Stimulated activated CD8-positive, alpha-beta memory T cell treated with anti-CD3 and anti-CD28 coated beads, Interleukin-15, amount 100 ng/mL, for 1 hour (primary cell): ENCODE results near the gene IFI16.
"Not testable (repeated sequence)": the region's sequence is repeated elsewhere in the genome, so short reads cannot be mapped to it uniquely, and the experiment has no call there.

Source experiments
- DNase-seq: peaks from one replicate; pipeline ENCODE4 v3.0.0-alpha.2; 2020; ENCODE audit warnings: low read depth

Gene IFI16

DNA sequence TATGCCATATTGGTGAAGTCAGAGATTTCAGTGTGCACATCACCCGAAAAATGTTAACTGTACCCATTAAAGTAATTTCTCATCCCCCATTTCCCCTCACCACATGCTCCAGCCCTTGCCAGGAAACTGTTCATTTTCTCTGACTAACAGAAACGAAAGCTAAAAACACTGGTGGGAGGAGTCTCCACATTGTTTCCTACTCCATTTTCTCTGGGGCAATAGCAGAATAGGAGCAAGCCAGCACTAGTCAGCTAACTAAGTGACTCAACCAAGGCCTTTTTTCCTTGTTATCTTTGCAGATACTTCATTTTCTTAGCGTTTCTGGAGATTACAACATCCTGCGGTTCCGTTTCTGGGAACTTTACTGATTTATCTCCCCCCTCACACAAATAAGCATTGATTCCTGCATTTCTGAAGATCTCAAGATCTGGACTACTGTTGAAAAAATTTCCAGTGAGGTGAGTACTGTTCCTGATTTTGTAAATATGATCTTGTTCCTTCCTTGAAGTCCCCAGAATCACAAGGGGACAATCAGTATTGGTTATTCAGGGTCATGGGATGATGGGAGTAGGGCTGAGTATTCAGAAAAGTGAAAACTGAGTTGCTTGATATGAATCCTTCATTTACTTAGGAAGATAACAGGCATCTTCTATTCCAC is at the start of gene IFI16:
TSS of gene IFI16 (plus strand) at position 204 of the 658 bp plus-strand sequence. CDS start 4,774 bp downstream, outside the sequence.
- DNase-seq, result peak; percentile 30

DNA sequence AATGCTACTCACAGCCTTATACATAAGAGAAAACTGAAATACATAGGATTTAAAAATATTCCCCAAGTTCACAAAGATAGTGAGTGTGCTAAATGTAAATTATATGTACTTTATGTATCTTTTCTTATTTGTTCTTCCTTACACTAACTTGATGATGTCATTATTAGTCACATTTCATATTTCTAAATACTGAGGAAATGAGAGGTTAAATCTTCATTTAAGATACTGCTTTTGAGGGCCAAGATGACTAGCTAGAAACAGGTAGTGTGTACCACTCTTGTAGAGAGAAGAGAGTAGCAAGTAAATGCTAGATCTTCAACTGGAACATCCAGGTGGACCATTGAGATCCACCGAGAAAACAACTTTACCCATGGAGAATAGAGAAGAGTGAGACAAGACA is 48.5 kb upstream of the IFI16 start:
- DNase-seq, result no peak

- DNase-seq, result no peak
Measured at GRCh38 chr1:158962983-158963382, 46.7 kb upstream of the IFI16 start.

- no peak for DNase-seq
Measured at GRCh38 chr1:158969166-158969565, 40.5 kb upstream of the IFI16 start.

GRCh38 chr1:158969855-158970254 is 39.9 kb upstream of the IFI16 start:
- no peak for DNase-seq

- DNase-seq, result no peak
Measured at GRCh38 chr1:158972841-158973240, 36.9 kb upstream of the IFI16 start.

- DNase-seq, result no peak
Measured at GRCh38 chr1:158976219-158976618, 33.5 kb upstream of the IFI16 start.

DNA sequence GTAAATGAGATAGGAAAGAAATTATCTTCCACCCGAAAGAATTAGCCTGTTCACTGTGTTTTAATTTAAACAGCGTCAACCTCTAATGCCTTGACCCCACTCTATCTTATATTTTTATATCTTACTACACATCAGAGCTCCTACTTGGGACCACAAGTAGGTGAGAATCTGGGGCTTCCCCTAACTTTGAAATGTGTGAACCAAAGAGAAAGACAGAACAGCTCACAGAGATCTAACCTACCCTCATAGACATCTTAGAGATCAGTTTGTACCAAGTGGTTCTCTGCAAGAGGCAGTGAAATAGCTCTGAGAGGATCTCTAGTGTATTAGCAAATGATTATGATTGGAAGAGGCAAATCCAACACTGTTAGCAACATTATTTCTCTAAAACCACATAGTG is 31.0 kb upstream of the IFI16 start:
- DNase-seq, result no peak

DNA sequence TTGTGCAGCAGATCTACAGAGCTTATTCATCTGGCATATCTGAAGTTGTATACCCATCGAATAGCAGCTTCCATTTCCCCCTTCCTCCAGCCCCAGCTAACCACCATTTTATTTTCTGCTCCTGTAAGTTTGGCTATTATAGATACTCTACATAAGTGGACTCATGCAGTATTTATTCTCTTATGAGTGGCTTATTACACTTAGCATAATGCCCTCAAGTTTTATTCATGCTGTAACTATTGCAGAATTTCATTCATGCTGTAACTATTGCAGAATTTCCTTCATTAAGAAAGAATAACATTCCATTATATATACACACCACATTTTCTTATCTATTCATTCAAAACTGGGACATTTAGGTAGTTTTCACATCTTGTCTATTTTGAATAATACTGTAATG is 30.5 kb upstream of the IFI16 start:
- DNase-seq, result no peak

GRCh38 chr1:158983235-158983634 is 26.5 kb upstream of the IFI16 start:
- no peak for DNase-seq

- DNase-seq, result no peak
Measured at GRCh38 chr1:158984386-158984785, 25.3 kb upstream of the IFI16 start.

DNA sequence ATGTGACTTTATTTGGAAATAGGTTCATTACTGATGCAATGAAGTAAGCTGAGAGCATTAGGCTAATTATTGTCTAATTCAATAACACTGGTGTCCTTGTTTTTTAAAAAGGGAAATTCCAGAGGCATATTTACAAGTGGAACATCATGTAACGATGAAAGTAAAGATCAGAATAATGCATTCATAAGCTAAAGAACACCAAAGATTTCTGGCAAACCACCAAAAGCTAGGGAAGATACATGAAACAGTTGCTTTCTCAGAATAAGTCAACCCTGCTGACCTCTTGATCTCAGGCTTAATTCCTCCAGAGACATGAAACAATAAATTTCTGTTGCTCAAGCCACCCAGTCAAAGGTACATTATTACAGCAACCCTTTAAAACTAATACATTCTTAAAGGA is 20.3 kb upstream of the IFI16 start:
- no peak for DNase-seq

DNA sequence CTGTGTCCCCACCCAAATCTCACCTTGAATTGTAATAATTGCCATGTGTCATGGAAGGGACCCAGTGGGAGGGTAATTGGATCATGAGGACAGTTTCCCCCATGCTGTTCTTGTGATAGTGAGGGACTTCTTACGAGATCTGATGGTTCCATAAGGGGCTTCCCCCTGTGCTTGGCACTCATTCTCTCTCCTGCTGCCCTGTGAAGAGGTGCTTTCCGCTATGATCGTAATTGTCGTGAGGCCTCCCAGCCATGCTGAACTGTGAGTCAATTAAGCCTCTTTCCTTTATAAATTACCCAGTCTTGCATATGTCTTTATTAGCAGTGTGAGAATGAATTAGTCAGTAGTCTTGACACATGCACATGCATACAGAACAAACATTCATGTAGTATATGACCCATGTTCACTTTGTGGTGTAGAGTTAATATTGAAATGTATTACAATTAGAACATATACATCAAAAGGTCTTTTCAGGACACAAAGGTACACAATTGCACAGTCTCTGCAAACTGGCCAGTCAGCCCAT is 16.9 kb upstream of the IFI16 start:
- DNase-seq, result no peak

- no peak for DNase-seq
Measured at GRCh38 chr1:158996998-158997397, 12.7 kb upstream of the IFI16 start.

DNA sequence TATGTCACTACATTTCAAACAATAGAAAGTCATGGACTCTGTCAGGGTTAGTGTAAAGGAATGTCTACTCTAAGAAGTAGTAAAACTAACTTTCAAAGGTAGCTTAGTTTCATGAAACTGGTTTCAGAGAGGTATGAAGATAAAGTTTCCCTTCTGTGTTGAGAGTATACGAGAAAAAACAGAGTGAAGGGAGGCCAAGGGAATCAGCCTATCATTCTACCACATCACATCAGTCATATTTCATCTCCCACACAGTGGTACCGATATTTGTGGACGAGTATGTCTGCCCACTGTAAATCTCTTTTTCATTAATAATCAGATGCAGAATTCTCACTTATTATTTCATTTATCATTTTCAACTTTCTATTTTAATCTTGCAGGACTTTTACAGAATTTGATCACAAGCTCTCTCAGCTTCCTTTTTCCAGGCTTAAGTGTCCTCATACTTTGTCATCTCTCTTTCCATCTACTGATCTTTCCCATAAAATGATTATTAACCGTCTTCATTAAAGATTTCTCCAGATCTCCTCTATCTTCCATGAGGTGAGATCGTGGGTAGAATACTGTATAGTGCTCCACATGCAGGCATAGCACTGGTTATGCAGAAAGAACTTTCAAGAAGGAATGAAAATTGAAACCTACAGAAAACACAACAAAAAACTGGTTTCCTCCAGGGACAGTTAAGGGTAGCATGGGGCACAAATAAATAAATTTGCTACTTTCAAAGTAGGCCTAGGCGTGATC is 11.5 kb upstream of the IFI16 start:
- DNase-seq, result no peak

- no peak for DNase-seq
Measured at GRCh38 chr1:158998781-158999161, 10.9 kb upstream of the IFI16 start.

DNA sequence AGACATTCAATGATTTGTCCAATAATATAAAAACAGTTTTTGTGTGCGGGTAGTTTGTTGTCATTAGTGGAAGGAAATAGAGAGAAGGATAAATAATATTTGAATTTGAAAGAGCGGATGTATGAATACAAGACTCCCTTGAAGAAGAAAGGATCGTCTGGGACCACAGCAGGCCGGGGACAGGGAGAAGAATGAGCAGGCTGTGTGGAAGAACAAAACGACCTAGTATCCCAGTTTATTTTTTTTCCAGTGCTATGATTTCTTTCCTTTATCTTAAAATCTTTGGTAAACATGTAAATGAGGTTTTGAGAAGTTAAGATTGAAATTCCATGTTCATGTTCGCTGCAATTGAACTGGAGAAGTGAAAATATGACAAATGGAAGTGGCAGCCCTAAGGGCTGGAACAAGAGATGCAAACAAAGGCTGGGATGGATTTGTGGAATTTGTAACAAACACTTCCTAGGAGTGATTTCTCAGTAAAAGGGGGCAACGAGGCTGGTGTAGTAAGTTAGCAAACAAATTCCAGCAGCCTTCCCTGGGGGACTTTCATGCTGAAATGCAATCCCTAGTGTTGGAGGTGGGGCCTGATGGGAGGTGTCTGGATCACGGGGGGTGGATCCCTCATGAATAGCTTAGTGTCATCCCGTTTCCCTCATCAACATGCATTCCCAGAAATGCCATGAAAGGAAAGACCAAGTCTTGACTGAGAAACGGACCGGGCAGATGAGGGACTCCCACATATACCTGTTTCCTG is 10.2 kb upstream of the IFI16 start:
- no peak for DNase-seq

- no peak for DNase-seq
Measured at GRCh38 chr1:159000070-159000409, 9.7 kb upstream of the IFI16 start.

DNA sequence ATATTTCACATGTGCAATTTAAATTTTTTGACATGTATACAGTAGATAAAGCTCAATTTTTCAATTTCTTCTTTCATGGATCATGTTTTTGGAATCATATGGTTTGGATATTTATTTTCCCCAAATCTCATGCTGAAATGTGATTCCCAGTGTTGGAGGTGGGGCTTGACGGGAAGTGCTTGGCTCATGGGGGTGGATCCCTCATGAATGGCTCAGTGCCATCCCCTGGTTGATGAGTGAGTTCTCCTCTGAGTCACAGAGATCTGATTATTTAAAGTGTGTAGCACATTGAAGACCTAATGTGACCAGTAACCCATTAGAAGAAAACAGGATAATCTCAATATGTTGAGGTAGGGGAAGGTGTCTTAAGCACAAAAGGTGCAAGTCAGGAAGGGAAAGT is 9.1 kb upstream of the IFI16 start:
- DNase-seq, result no peak

GRCh38 chr1:159005161-159005560 is 4.5 kb upstream of the IFI16 start:
- DNase-seq, result no peak

DNA sequence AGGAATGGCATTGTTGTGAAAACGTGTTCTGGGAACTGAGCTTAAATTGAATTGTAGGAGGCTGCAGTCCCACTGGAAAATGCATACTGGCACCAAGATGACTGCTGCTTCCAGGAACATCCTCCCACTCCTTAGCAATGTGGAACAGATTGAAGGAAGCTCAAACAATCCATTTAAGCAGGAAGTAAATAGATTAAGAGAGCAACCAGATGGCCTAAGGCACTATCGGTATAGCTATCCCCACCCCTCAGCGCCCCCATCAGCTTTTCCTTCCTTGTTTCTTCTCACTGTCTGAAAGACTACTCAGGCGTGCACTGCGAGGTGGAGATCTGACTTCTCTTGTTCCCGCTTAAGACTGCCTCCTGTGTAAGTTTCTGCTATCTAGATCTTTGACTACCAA is 4.0 kb upstream of the IFI16 start:
- no peak for DNase-seq

DNA sequence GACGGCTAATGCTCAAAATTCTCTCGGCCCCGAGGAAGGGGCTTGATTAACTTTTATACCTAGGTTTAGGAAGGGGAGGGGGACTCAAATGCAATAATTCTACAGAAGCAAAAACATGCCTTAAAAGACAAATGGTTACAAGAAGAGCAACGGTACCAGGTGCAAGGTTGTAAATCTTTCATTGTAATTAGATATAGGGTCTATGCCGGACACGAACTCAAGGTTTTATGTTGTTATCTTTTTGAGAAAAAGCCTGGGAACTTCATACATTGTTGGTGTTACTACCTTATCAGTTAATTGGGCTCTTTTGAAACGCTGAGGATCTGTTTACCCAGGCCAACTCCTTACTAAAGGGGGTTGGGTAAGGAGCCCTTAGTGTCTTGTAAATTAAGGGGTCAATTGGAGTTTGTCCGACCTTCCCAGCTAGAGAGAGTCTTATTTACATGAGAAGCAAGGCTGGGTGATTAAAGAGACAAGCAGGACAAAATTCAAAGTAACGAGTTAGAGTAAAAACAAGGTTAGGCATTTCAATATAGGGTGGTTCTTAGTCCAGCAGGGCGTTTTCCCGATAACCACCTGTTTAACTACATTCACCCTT is 3.4 kb upstream of the IFI16 start:
- not testable (repeated sequence) for DNase-seq

GRCh38 chr1:159007726-159008125 is 2.0 kb upstream of the IFI16 start:
- no peak for DNase-seq
